Karpas-422 (cell line): ENCODE results near the gene NEB. TPM values are rescaled to one million over a fixed set of nuclear protein-coding genes. Genes with fewer than 3 reads are reported as not detected.
A peak's percentile ranks its signal among the peaks of the same experiment; 100 is the strongest.
"Not testable (repeated sequence)": the region's sequence is repeated elsewhere in the genome, so short reads cannot be mapped to it uniquely, and the experiment has no call there.

Source experiments
- DNase-seq: peaks from one replicate; pipeline ENCODE4 v3.0.0-alpha.2; 2015
- H2AFZ ChIP-seq: fragments of 200-600 bp; sonication (generic); 2 replicates; pipeline ENCODE4 v1.6.1; 2014; ENCODE audit warnings: antibody characterized with exemption, low read length, mixed read lengths
- H3K27ac ChIP-seq: fragments of 200-600 bp; sonication (generic); 2 replicates; pipeline ENCODE4 v1.5.1; 2014; ENCODE audit warnings: mild to moderate bottlenecking, low read length, moderate library complexity
- H3K27me3 ChIP-seq: fragments of 200-600 bp; sonication (generic); 2 replicates; pipeline ENCODE4 v1.6.1; 2014; ENCODE audit warnings: low read length, mixed read lengths
- H3K36me3 ChIP-seq: fragments of 200-600 bp; sonication (generic); 2 replicates; pipeline ENCODE4 v1.6.1; 2014; ENCODE audit warnings: low read length, mixed read lengths; ENCODE audit not compliant: insufficient read depth
- H3K4me1 ChIP-seq: fragments of 200-600 bp; sonication (generic); 2 replicates; pipeline ENCODE4 v1.6.1; 2014; ENCODE audit warnings: mild to moderate bottlenecking, low read length, mixed read lengths
- H3K4me2 ChIP-seq: fragments of 200-600 bp; sonication (generic); 2 replicates; pipeline ENCODE4 v1.6.1; 2014; ENCODE audit warnings: low read length, low read depth, mild to moderate bottlenecking; ENCODE audit not compliant: poor library complexity, severe bottlenecking
- H3K4me3 ChIP-seq: fragments of 200-600 bp; sonication (generic); 2 replicates; pipeline ENCODE4 v1.5.1; 2014; ENCODE audit warnings: mild to moderate bottlenecking, antibody characterized with exemption, low read length, mixed read lengths
- H3K79me2 ChIP-seq: fragments of 200-600 bp; sonication (generic); 2 replicates; pipeline ENCODE4 v1.6.1; 2014; ENCODE audit warnings: mild to moderate bottlenecking, low read length, mixed read lengths
- H3K9ac ChIP-seq: fragments of 200-600 bp; sonication (generic); 2 replicates; pipeline ENCODE4 v1.6.0; 2014; ENCODE audit warnings: low read length
- H3K9me2 ChIP-seq: fragments of 200-600 bp; sonication (generic), shearing (Covaris generic); replicated peaks from 2 replicates; pipeline ENCODE4 v1.6.0; 2014; ENCODE audit warnings: mild to moderate bottlenecking, low read length, moderate library complexity; ENCODE audit not compliant: insufficient read depth
- H3K9me3 ChIP-seq: fragments of 300-700, 200-600 bp; sonication (generic); 2 replicates; pipeline ENCODE4 v1.6.1; 2014; ENCODE audit warnings: low read length, mixed read lengths
- H4K20me1 ChIP-seq: fragments of 200-600 bp; sonication (generic); 2 replicates; pipeline ENCODE4 v1.6.1; 2014; ENCODE audit warnings: mild to moderate bottlenecking, antibody characterized with exemption, low read length, low read depth; ENCODE audit not compliant: insufficient read depth
- total RNA-seq: library from RNA; depleted of rRNA; stranded (reverse); fragments of >200 nt; shearing (Covaris generic); gene quantifications from 2 replicates; pipeline ENCODE4 v1.2.3, GENCODE V29; 2014; ENCODE audit warnings: low replicate concordance

The NEB gene
- total RNA-seq, 1 experiment from 2014 or later, result 1.4 TPM

DNA sequence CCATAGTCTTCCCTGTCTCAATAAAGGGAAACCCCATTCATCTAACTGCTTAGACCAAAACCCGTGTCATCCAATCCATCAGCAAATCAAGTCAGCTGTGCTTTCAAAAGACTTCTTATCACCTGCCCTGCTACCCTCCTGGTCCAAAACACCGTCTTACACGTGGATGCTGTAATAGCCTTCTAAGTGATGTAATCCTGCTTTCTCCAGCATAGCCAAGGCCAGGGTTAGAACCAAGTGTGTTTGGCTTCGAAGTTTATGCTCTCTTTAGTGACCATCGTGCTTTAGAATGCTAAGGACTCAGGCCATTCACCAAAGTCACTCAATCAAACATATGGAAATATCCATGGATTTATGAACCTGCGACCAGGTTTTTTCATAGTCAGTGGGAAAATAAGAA, 25.5 kb downstream of the NEB start:
- no peaks in the 10 kb centered on the region for H3K36me3 ChIP-seq
- H3K27ac ChIP-seq, result no peak overlapping the region
- DNase-seq, result peak; percentile 27
- no peak overlapping the region for H2AFZ ChIP-seq
- no peaks in the 10 kb centered on the region for H3K4me1 ChIP-seq
- no peaks in the 10 kb centered on the region for H3K27me3 ChIP-seq
- no peak overlapping the region for H3K9ac ChIP-seq
- H3K4me3 ChIP-seq, result no peak overlapping the region
- H3K9me2 ChIP-seq, result no peaks in the 10 kb centered on the region
- no peaks in the 10 kb centered on the region for H3K79me2 ChIP-seq
- no peaks in the 10 kb centered on the region for H3K9me3 ChIP-seq
- no peaks in the 10 kb centered on the region for H4K20me1 ChIP-seq
- no peak overlapping the region for H3K4me2 ChIP-seq

DNA sequence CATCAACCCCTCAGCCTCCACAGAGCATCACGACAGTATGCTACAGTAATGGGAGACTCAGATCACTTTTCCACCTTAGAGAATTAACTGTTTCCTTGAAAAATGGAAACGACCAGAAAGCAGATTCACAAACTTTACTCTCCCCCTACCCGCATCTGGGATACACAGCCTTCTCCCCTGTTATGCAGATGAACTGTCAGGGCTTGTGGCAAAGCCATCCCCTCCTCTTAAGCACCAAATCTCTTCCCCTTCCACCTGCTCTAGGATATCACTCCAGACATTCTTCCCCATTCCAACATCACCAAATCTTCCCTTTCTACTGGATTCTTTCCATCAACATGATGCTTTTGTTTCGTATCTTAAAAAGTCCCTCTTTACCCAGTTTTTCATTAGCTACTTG, 26.4 kb downstream of the NEB start:
- no peak overlapping the region for H3K27ac ChIP-seq
- H3K79me2 ChIP-seq, result no peaks in the 10 kb centered on the region
- H3K9me3 ChIP-seq, result no peaks in the 10 kb centered on the region
- no peak overlapping the region for H3K4me2 ChIP-seq
- no peak overlapping the region for H2AFZ ChIP-seq
- H4K20me1 ChIP-seq, result no peaks in the 10 kb centered on the region
- H3K9me2 ChIP-seq, result no peaks in the 10 kb centered on the region
- no peaks in the 10 kb centered on the region for H3K27me3 ChIP-seq
- no peaks in the 10 kb centered on the region for H3K4me1 ChIP-seq
- H3K36me3 ChIP-seq, result no peaks in the 10 kb centered on the region
- no peak overlapping the region for H3K4me3 ChIP-seq
- DNase-seq, result no peak
- no peak overlapping the region for H3K9ac ChIP-seq

DNA sequence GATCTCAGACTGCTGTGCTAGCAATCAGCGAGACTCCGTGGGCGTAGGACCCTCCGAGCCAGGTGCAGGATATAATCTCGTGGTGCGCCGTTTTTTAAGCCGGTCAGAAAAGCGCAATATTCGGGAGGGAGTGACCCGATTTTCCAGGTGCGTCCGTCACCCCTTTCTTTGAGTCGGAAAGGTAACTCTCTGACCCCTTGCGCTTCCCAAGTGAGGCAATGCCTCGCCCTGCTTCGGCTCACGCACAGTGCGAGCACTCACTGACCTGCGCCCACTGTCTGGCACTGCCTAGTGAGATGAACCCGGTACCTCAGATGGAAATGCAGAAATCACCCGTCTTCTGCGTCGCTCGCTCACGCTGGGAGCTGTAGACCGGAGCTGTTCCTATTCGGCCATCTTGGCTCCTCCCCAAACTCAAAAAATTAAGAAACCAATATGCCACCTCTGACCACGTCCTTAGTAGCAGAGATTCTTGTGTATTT, 29.8 kb downstream of the NEB start:
- H3K27me3 ChIP-seq, H3K9ac ChIP-seq, H3K36me3 ChIP-seq, H4K20me1 ChIP-seq, H3K27ac ChIP-seq, H3K4me3 ChIP-seq, H3K4me2 ChIP-seq, H3K9me2 ChIP-seq, H3K79me2 ChIP-seq, H3K4me1 ChIP-seq, H3K9me3 ChIP-seq, H2AFZ ChIP-seq, DNase-seq: not testable (repeated sequence)

DNA sequence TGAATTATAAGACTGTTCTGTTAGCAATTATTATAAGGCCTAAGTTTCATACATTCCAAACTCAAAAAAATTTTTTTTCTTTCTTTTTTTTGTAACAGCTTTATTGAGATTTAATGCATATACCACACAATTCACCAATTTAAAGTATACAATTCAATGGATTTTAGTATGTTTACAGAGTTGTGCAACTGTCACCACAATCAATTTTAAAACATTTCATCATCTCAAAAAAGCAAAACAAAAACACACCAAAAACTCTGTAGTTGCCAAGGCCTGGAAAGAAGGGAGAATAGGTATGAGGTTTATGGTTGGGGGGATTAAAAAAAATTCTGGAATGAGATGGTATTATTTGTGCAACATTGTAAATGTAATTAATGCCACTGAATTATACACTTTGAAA, 36.1 kb downstream of the NEB start:
- DNase-seq, H3K27me3 ChIP-seq, H3K9me3 ChIP-seq, H3K79me2 ChIP-seq, H3K27ac ChIP-seq, H3K4me2 ChIP-seq, H2AFZ ChIP-seq, H3K4me1 ChIP-seq, H3K9me2 ChIP-seq, H3K36me3 ChIP-seq, H4K20me1 ChIP-seq, H3K9ac ChIP-seq, H3K4me3 ChIP-seq: not testable (repeated sequence)

DNA sequence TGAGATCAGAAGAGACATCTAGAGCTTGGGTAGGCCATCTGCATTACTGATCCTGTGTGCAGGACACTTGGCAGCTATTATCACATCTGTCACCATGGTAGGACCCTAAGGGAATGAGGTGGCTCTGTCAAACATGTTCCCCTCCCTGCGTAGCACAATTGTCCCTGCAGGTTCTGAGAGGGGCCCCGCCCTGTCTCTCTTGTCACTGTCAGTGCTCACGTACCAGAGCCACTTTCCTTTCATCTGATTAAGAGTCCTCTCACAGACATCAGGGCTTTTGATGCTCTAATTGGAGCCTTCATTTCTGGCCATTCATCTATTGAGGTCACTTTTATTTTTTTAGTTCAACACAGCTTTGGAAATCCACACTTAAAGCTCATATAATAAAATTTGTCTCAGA, 38.5 kb downstream of the NEB start:
- no peaks in the 10 kb centered on the region for H3K27me3 ChIP-seq
- no peaks in the 10 kb centered on the region for H3K79me2 ChIP-seq
- no peaks in the 10 kb centered on the region for H4K20me1 ChIP-seq
- H3K9me3 ChIP-seq, result no peaks in the 10 kb centered on the region
- H3K27ac ChIP-seq, result no peak overlapping the region
- no peaks in the 10 kb centered on the region for H3K4me1 ChIP-seq
- no peaks in the 10 kb centered on the region for H3K36me3 ChIP-seq
- no peak overlapping the region for H2AFZ ChIP-seq
- H3K4me3 ChIP-seq, result no peak overlapping the region
- H3K9ac ChIP-seq, result no peak overlapping the region
- no peaks in the 10 kb centered on the region for H3K9me2 ChIP-seq
- DNase-seq, result no peak
- no peak overlapping the region for H3K4me2 ChIP-seq

DNA sequence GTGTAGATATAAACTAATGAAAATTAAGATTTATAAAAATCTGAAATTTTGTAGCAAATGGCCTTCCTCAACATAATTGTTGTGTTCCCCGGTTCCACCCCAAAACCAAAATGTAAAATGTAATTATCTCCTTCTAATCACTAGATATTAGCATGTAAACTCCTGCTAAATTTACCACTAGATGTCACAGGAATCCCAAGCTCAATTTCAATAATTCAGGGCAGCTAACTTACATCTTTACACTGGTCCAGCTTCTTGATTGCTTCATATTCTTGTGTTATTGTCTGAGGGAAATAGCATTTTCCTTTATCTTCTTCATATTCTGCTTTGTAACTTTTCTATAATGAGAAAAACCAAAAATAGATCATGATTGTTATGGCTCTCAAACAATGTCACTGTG, 42.6 kb downstream of the NEB start:
- H3K36me3 ChIP-seq, result no peaks in the 10 kb centered on the region
- H3K4me2 ChIP-seq, result no peak overlapping the region
- no peak overlapping the region for H2AFZ ChIP-seq
- no peaks in the 10 kb centered on the region for H3K4me1 ChIP-seq
- H3K27ac ChIP-seq, result no peak overlapping the region
- DNase-seq, result no peak
- H3K4me3 ChIP-seq, result no peak overlapping the region
- H4K20me1 ChIP-seq, result no peaks in the 10 kb centered on the region
- H3K9me3 ChIP-seq, result no peaks in the 10 kb centered on the region
- H3K9me2 ChIP-seq, result no peaks in the 10 kb centered on the region
- no peak overlapping the region for H3K9ac ChIP-seq
- H3K27me3 ChIP-seq, result no peaks in the 10 kb centered on the region
- no peaks in the 10 kb centered on the region for H3K79me2 ChIP-seq

DNA sequence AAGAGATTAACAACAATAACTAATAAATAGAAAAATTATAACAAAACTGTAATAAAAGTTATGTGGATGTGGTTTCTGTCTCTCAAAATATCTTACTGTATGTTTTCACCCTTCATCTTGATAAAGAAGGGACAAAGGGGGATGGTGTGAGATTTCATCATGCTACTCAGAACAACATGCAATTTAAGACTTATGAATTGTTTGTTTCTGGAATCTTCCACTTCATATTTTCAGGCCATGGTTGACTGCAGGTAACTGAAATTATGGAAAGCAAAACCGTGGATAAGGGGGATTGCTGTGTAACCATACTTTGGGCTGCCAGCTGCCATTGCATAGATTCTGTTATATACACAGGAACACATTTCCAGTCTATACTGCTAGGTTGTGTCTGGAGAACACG, 45.6 kb downstream of the NEB start:
- Histone ChIP-seq H4K20me1 (no peaks in the 10 kb centered on the region), H3K4me3 (no peak overlapping the region), H2AFZ (no peak overlapping the region), H3K79me2 (no peaks in the 10 kb centered on the region), H3K9ac (no peak overlapping the region), H3K27ac (no peak overlapping the region), H3K9me2 (no peaks in the 10 kb centered on the region), H3K4me1 (no peaks in the 10 kb centered on the region), H3K27me3 (no peaks in the 10 kb centered on the region), H3K4me2 (no peak overlapping the region), H3K36me3 (no peaks in the 10 kb centered on the region), H3K9me3 (no peaks in the 10 kb centered on the region)
- no peak for DNase-seq

DNA sequence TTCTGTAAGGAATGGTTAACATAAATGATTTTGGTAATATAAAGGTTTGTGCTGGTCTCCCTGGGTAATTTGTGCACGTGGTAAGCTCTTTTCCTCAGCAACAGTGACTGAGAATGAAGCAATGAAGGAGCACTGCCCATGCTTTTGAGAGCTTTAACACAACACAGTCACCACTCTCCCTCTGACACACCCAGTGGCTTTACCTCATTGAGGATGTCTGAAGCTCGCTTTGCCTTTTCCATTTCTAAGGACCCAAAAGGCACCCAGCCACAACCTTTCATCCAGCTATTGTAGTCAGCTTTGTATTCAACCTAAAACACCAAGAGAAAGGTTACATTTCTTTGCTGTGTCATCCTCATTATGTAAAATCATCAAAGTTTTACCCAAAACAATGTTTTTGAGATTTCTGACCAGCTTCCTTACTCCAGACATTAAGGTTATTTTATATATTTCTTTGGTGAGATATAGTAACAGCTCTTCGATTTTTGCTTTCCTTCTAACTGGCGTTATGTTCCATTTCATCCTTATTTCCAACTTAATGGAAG, 51.7 kb downstream of the NEB start:
- H3K79me2 ChIP-seq, result no peaks in the 10 kb centered on the region
- H2AFZ ChIP-seq, result no peak overlapping the region
- no peaks in the 10 kb centered on the region for H3K27me3 ChIP-seq

DNA sequence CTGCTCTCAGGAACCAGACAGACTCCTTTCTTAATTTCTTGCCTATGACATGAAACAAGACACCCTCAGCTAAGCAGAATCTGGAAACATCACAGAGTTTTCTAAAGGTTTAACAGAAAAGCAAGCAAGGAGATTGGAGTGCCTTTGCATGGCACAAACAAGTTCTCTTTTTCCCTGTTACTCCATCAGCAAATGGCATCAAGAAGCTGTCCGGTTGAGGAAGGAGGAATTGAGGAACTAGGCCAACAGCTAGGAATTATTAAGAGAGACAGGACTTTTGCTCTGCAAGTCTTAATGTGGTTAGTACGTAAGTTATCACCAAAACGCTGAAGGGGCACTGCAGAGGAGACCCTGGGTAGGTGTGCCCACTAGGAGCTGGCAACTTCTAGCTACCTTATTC, 53.2 kb downstream of the NEB start:
- peaks cover 5% of the 10 kb centered on the region for H3K4me1 ChIP-seq
- no peak overlapping the region for H3K27ac ChIP-seq
- no peak overlapping the region for H3K4me2 ChIP-seq
- no peaks in the 10 kb centered on the region for H3K79me2 ChIP-seq
- no peaks in the 10 kb centered on the region for H4K20me1 ChIP-seq
- H3K9ac ChIP-seq, result no peak overlapping the region
- H3K27me3 ChIP-seq, result no peaks in the 10 kb centered on the region
- no peaks in the 10 kb centered on the region for H3K36me3 ChIP-seq
- no peaks in the 10 kb centered on the region for H3K9me2 ChIP-seq
- H3K4me3 ChIP-seq, result no peak overlapping the region
- no peak for DNase-seq
- no peaks in the 10 kb centered on the region for H3K9me3 ChIP-seq
- H2AFZ ChIP-seq, result no peak overlapping the region

More for the DNA sequence above, 51.7 kb downstream of the NEB start:
- Histone ChIP-seq H3K36me3 (no peaks in the 10 kb centered on the region), H3K4me3 (no peak overlapping the region), H3K4me1 (peaks cover 5% of the 10 kb centered on the region), H4K20me1 (no peaks in the 10 kb centered on the region), H3K9me2 (no peaks in the 10 kb centered on the region), H3K9ac (no peak overlapping the region), H3K27ac (no peak overlapping the region), H3K4me2 (no peak overlapping the region), H3K9me3 (no peaks in the 10 kb centered on the region)
- DNase-seq, result no peak
